Omental fat pad (tissue), 4 donors: ENCODE data around the gene SCFD1. TPM values are rescaled to one million over a fixed set of nuclear protein-coding genes. Genes with fewer than 3 reads are reported as not detected.
"Not testable (repeated sequence)": the region's sequence is repeated elsewhere in the genome, so short reads cannot be mapped to it uniquely, and the experiment has no call there.

ENCODE experiments used
- ATAC-seq: fragments of 150-250 bp; one replicate; pipeline ENCODE4 v1.9.1; 2016; ENCODE audit warnings: mild to moderate bottlenecking, moderate library complexity; ENCODE audit not compliant: low FRiP score
- DNase-seq: peaks from one replicate; pipeline ENCODE4 v3.0.0-alpha.2; 2019; ENCODE audit warnings: low spot score
- total RNA-seq, 4 donors: library from RNA; depleted of rRNA; stranded (reverse); fragments of >200 nt; gene quantifications; one replicate each; pipeline ENCODE4 v1.1.0, GENCODE V29; 2016
- TF ChIP-seq, protein P1 (sequence below), 3 donors: fragments of 450-650 bp; IDR thresholded peaks; one replicate each; pipeline ENCODE4 v1.5.1; 2016 to 2017; ENCODE audit warnings: antibody characterized with exemption in 3 of 3, mild to moderate bottlenecking in 3 of 3, moderate library complexity in 2 of 3

The SCFD1 gene
- total RNA-seq, 4 donors from 2014 or later = 50.9 to 102 (median 54.8) TPM

DNA sequence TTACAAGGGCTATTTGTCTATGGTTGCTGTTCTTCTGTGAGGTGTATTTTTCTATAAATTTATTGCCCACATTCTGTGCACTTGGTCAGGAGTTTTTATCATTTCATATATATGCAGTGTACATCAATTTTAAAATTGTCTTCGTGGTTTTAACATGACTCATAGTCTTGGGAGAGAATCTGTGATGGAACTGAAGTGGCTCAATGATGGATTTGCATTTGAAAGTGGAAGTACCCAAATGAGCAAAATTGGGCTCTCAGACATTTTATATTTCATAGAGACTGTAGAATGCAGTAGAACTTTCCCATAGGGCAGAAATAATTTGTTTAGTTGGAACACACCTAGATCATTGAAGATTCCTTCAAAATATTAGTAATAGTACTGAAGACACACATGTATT lies 1.9 kb upstream of the SCFD1 start:
- ATAC-seq = no peak

DNA sequence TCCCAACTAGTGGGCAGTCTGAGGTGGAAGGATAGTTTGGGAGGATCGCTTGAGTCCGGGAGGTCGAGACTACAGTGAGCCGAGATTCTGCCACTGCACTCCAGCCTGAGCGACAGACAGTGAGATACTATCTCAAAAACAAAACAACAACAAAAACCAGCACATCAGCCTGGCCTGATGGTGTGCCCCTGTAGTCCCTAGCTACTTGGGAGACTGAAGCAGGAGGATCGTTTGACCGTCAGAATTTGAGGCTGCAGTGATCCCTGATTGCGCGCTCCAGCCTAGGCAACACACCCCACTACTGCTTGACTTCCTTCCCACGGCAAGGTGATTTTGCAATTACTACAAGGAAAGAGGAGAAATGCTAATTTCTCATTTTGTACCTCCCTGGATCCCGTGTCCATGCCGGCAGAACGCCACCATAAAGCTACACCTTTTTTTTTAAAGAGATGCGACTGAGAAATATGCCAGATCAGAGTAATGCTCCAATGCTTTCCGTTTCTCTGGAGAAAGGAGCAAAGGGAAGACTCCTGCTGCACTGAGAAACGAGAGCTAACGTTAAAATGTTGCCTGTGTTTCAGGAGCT lies 672 bp upstream of the SCFD1 start:
- TF ChIP-seq, protein P1, sequence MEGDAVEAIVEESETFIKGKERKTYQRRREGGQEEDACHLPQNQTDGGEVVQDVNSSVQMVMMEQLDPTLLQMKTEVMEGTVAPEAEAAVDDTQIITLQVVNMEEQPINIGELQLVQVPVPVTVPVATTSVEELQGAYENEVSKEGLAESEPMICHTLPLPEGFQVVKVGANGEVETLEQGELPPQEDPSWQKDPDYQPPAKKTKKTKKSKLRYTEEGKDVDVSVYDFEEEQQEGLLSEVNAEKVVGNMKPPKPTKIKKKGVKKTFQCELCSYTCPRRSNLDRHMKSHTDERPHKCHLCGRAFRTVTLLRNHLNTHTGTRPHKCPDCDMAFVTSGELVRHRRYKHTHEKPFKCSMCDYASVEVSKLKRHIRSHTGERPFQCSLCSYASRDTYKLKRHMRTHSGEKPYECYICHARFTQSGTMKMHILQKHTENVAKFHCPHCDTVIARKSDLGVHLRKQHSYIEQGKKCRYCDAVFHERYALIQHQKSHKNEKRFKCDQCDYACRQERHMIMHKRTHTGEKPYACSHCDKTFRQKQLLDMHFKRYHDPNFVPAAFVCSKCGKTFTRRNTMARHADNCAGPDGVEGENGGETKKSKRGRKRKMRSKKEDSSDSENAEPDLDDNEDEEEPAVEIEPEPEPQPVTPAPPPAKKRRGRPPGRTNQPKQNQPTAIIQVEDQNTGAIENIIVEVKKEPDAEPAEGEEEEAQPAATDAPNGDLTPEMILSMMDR (IDR thresholded peaks at IDR 0.05) = no peak
- ATAC-seq = peak; percentile 30
- no peak for DNase-seq

More for the DNA sequence above, 1.9 kb upstream of the SCFD1 start:
- DNase-seq = no peak
- TF ChIP-seq, protein P1 (IDR thresholded peaks at IDR 0.05) = no peak

DNA sequence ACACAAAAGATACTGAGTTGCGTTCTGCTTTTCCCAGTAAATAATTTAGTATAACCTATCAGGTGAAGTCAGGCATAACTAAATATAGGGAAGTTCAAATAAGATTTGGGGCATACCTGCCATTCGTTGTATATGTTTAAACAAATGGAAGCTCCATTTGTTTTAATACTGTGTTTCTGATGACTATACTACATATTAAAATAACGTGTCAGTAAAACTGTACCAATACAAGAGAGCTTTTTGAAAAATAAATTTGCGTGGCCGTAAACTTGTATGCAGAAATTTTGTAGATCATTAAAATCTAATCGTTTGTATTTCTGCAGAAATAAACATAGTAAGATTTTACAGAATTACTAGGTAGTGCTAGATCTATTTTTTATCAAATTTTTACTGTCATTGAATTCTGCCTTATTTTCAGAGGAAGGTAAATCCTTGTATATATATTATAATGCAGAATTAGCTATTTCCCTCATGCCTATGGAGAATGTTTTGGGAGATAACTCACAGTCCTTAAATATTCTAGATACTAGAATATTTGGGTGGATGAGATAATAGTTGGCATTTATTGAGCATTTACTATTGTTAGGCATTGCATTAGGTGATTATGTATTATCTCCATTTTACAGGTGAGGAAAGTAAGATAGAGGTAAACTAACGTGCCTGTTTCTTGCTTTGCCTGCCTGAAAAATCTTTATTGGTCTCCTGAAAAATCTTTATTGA lies 1.5 kb downstream of the SCFD1 start:
- TF ChIP-seq, protein P1 (IDR thresholded peaks at IDR 0.05) = no peak
- DNase-seq (no peak), ATAC-seq (no peak)

DNA sequence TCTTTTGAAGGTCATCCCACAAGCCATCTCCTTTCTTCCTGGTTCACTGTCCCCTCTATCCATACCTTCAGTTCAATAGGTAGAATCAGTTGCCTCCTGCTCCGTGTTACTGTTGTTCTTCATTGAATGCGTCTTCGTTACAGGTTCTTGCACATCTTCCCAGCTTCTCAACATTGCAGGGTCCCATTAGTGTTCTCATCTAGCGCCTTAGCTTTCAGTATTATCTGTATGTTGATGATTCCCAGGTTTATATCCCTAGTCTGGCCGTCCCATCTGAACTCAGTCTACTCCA lies 2.0 kb downstream of the SCFD1 start:
- DNase-seq (no peak), ATAC-seq (no peak)
- TF ChIP-seq, protein P1 (IDR thresholded peaks at IDR 0.05) = no peak

DNA sequence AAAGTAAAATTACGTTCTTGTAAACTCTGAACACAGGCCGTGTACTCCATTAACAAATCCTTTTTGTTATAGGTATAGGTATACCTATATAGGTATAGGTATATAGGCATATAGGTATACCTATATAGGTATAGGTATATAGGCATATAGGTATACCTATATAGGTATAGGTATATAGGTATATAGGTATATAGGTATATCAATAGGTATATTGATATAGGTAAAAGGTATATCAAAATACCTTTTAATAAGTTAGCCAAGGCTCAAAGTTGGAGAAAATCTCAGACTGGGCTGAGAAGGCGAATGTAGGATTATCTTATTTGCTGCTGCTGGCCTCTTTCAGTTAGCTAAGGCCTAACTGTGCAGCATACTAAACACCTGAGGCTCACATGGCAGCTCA lies 3.4 kb downstream of the SCFD1 start:
- DNase-seq (no peak), ATAC-seq (no peak)
- TF ChIP-seq, protein P1 (IDR thresholded peaks at IDR 0.05) = no peak

DNA sequence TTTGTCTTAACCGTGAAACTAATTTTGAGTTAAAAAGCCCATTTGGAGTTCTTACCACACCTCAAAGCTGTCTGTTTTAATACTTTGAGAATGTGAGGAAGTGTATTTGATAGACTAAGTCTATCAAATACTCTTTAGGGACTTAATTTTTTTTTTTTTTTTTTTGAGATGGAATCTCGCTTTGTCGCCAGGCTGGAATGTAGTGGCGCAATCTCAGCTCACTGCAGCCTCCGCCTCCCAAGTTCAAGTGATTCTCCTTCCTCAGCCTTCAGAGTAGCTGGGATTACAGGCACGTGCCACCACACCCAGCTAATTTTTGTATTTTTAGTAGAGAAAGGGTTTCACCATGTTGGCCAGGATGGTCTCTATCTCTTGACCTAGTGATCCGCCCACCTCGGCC lies 7.3 kb downstream of the SCFD1 start:
- ATAC-seq, DNase-seq: not testable (repeated sequence)

DNA sequence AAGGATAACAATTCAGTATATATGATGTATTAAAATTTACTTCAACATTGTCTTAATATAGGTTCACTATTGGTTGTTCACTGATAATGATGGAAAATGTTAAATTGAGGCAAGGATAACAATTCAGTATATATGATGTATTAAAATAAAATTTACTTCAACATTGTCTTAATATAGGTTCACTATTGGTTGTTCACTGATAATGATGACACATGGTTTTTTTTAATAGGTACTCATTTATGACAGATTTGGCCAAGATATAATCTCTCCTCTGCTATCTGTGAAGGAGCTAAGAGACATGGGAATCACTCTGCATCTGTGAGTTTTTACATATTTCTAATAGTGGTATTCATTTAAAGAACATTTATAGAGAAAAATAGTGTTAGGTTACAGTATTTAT lies 8.1 kb downstream of the SCFD1 start:
- TF ChIP-seq, protein P1 (IDR thresholded peaks at IDR 0.05) = no peak
- DNase-seq (no peak), ATAC-seq (no peak)
